ENCODE measurements around the gene SRGAP1.

DNA sequence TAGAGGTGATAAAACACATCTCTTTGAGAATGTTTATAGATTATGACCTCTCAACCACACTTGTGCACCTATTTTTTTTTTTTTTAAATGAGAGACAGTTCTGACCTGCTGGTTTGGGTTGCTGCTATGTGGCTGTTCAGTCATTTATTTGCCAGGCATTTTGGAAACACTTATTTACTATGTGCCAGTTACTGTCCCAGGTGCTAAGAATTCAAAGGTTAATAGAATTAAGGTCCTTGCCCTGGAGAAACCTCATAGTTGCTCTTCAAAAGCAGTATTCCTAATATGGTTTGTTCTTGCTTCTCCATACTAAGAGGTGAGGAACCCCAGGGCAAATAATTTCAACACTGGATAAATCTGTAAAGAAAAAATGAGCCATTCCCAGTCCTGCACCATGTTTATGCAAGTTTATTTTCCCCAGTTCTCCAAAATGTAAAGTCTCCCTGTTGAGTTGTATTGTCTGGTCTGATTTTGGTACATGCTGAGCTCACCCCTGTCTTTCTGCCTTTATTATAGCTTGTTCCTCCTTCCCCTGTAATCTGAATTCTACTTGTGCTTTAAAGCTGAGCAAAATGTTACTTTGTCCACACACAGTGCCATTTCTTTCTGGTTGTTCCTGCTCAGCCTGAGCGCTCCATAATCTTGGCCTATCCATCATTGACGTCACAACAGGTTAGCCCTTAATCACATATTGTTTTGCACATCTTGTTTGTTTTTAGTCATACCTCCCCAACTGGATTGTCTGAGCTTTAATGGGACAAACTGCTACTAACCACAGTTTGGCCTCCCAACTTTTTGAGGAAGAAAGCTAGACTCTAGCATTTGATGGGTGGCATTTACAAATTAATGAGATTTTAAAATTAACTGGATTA, 56.7 kb downstream of the SRGAP1 start:
- TF ChIP-seq POLR2AphosphoS5 (IDR thresholded peaks at IDR 0.05) (no peak), EP300 (conservative IDR thresholded peaks at IDR 0.05; ENCODE audit: poor library complexity, severe bottlenecking) (no peak)
- TF ChIP-seq, protein P1, sequence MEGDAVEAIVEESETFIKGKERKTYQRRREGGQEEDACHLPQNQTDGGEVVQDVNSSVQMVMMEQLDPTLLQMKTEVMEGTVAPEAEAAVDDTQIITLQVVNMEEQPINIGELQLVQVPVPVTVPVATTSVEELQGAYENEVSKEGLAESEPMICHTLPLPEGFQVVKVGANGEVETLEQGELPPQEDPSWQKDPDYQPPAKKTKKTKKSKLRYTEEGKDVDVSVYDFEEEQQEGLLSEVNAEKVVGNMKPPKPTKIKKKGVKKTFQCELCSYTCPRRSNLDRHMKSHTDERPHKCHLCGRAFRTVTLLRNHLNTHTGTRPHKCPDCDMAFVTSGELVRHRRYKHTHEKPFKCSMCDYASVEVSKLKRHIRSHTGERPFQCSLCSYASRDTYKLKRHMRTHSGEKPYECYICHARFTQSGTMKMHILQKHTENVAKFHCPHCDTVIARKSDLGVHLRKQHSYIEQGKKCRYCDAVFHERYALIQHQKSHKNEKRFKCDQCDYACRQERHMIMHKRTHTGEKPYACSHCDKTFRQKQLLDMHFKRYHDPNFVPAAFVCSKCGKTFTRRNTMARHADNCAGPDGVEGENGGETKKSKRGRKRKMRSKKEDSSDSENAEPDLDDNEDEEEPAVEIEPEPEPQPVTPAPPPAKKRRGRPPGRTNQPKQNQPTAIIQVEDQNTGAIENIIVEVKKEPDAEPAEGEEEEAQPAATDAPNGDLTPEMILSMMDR (IDR thresholded peaks at IDR 0.05; ENCODE audit: poor library complexity, severe bottlenecking), result no peak

Data from neural cell (in vitro differentiated cells).